Naive B cell (primary cell): ENCODE measurements around the gene TRPM5. TPM values are rescaled to one million over a fixed set of nuclear protein-coding genes. Genes with fewer than 3 reads are reported as not detected.

Experiments
- ATAC-seq, 2 donors: fragments of 150-1000 bp; cut with Tn5 transposase; 2 replicates each; pipeline ENCODE4 v1.10.0; 2021; ENCODE audit warnings: low read depth in 2 of 2, mild to moderate bottlenecking in 2 of 2, moderate library complexity in 2 of 2
- DNase-seq: peaks from one replicate; pipeline ENCODE4 v3.0.0; 2022
- H3K27ac Mint-ChIP-seq, 6 donors: one replicate each; pipeline ENCODE4 v1.8.0; 2020 to 2022; ENCODE audit warnings: mild to moderate bottlenecking in 6 of 6, mixed read lengths in 6 of 6, moderate library complexity in 5 of 6, inconsistent platforms in 2 of 6
- H3K27me3 Mint-ChIP-seq, 3 donors: one replicate each; pipeline ENCODE4 v1.8.0; 2021 to 2022; ENCODE audit warnings: mixed read lengths in 3 of 3, mild to moderate bottlenecking in 1 of 3
- H3K36me3 Mint-ChIP-seq, 2 donors: one replicate each; pipeline ENCODE4 v1.8.0; 2020 to 2022; ENCODE audit warnings: mixed read lengths in 2 of 2, inconsistent platforms in 1 of 2, mild to moderate bottlenecking in 1 of 2
- H3K4me1 Mint-ChIP-seq, 3 donors: one replicate each; pipeline ENCODE4 v1.8.0; 2020 to 2022; ENCODE audit warnings: mixed read lengths in 3 of 3, inconsistent platforms in 1 of 3, mild to moderate bottlenecking in 1 of 3, moderate library complexity in 1 of 3
- H3K4me3 Mint-ChIP-seq, 8 donors: one replicate each; pipeline ENCODE4 v1.8.0; 2020 to 2022; ENCODE audit warnings: mild to moderate bottlenecking in 8 of 8, mixed read lengths in 8 of 8, moderate library complexity in 8 of 8, inconsistent platforms in 2 of 8
- H3K9me3 Mint-ChIP-seq, 7 donors: one replicate each; pipeline ENCODE4 v1.8.0; 2020 to 2022; ENCODE audit warnings: mixed read lengths in 7 of 7, mild to moderate bottlenecking in 5 of 7, inconsistent platforms in 2 of 7, moderate library complexity in 1 of 7
- polyA plus RNA-seq, 6 donors: library from polyadenylated mRNA; unstranded; fragments of 300-500 nt; fragmentation: Illumina TruSeq; gene quantifications; one replicate each; pipeline ENCODE4 v1.2.3, GENCODE V29; 2021; ENCODE audit warnings: low read depth in 6 of 6

The TRPM5 gene
- polyA plus RNA-seq, 6 donors from 2014 or later: not detected

DNA sequence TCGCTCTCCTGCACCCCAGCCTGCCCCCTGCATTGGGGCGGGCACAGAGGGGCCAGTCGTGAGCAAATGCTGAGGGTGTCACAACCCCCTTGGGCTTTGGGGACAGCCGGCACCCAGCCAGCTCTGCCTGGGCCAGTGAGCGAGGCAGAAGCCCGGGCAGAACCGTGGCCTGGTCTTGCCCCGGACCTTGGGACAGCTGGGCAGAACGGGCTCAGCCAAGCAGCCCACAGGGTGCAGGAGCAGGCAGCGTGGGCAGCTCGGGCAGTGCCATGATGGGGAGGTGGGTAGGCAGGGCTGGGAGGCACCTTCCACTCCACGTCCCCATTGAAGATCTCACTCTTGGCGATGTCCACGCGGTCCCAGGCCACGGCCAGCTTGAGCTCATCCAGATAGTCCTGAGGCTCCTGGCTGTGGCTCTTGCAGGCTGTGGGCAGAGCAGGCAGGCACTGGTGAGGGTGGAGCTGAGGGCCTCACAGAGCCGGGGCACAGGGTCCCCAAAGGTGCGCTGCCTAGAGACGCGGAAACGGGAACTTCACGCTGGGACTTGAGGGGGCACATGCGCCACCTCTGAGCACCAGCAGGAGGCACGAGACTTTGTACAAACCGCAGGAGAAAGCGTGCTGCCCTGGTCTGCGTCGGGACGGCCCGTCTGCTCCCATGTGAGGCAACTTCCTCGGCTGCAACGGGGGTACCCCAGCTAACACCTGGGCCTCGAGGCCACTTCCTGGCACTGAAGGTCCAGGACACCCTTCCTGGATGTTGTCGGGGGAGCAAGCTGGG is 28.5 kb downstream of the TRPM5 start:
- DNase-seq (no peak), ATAC-seq (no peak)
- Mint-ChIP-seq H3K4me1 (peaks cover 0 to 3% (median 0%) of the 10 kb centered on the region in 3 donors), H3K36me3 (no peaks in the 10 kb centered on the region), H3K27me3 (no peaks in the 10 kb centered on the region), H3K27ac (no peak overlapping the region), H3K9me3 (no peaks in the 10 kb centered on the region), H3K4me3 (no peak overlapping the region)

DNA sequence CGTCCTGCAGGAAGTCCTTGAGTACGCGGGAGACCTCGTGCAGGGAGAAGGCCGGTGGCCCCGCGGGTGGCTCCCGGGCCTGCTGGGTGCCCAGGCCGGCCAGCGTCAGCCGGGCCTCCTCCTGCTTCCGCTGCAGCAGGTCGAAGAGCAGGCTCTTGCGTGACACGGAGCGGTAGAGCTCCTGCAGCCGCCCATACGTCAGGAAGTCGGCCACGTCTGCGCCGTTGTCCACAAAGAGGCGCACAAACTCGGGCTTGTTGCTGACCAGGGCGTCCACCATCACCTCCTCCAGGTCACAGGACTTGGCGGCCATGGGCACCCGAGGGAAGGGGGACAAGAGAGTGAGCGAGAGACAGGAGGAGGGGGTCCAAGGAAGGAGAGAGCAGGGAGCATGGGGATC is 29.1 kb downstream of the TRPM5 start:
- H3K27me3 Mint-ChIP-seq: no peaks in the 10 kb centered on the region
- ATAC-seq (no peak), DNase-seq (no peak)
- H3K27ac Mint-ChIP-seq: no peak overlapping the region
- H3K4me3 Mint-ChIP-seq: no peak overlapping the region
- peaks cover 0 to 3% (median 0%) of the 10 kb centered on the region in 3 donors for H3K4me1 Mint-ChIP-seq
- no peaks in the 10 kb centered on the region for H3K9me3 Mint-ChIP-seq
- no peaks in the 10 kb centered on the region for H3K36me3 Mint-ChIP-seq

DNA sequence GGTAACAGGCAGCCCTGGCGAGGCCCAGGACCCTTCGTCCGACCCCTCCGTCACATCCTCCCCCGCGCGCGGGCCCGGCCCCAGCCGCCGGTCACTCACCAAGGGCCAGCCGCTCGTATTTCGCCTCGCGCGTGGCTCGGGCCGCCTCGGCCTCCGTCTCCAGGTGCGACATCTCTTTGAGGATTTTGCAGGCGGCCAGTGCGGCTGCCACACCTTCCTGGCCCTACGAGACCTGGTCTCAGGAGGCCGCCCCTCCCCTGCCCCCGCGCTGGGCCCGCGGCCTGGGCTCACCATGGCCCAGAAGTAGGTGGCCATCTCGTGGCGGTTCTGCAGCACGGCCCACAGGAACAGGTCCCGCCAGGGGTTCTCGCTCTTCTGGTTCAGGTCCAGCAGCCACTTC is 29.7 kb downstream of the TRPM5 start:
- no peaks in the 10 kb centered on the region for H3K27me3 Mint-ChIP-seq
- no peaks in the 10 kb centered on the region for H3K9me3 Mint-ChIP-seq
- no peak overlapping the region for H3K4me3 Mint-ChIP-seq
- no peak overlapping the region for H3K27ac Mint-ChIP-seq
- DNase-seq (no peak), ATAC-seq (no peak)
- peaks cover 0 to under 1% (median 0%) of the 10 kb centered on the region in 3 donors for H3K4me1 Mint-ChIP-seq
- no peaks in the 10 kb centered on the region for H3K36me3 Mint-ChIP-seq

DNA sequence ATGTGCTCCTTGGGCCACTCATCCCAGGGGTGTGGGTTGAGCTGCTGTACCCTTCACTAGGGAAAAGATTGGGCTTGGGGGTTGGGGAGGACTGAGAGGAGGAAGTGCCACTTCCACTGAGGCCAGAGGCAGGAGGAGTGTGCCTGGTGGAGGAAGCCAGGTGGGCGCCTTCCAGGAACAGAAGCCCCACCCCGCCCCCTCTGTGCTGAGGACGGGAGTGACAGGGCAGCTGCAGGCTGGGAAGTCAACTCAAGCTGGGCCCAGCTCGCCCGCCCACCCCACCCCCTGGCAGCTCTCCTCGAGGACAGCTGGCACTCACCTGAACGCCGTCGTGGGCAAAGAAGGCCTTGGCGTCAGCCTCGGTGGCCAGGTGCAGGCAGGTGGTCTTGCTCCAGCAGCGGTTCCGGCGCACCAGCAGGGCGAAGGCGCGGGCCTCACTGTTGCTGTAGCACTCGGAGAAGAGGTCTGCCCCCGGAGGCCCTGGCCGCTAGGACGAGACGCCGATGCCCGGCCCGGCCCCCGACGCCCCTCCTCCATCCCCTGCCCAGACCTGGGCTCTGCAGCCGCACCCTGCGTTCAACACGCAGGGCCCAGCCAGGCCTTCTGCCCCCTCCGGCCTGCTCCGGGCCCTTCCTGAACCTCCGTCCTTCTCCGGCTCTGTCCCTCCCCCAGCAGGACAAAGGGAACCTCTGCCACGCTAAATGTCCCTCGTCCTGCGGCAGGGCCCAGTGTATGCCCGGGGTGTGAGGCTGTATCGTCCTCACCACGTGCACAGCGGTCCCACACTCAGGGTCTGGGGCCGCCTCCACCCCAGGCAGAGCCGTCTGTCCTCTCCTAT is 30.4 kb downstream of the TRPM5 start:
- Mint-ChIP-seq H3K27ac (peak overlapping the region in 1 of 6 donors; percentile 63), H3K4me3 (no peak overlapping the region), H3K4me1 (no peaks in the 10 kb centered on the region), H3K27me3 (no peaks in the 10 kb centered on the region), H3K9me3 (no peaks in the 10 kb centered on the region), H3K36me3 (no peaks in the 10 kb centered on the region)
- ATAC-seq: no peak
- no peak for DNase-seq

DNA sequence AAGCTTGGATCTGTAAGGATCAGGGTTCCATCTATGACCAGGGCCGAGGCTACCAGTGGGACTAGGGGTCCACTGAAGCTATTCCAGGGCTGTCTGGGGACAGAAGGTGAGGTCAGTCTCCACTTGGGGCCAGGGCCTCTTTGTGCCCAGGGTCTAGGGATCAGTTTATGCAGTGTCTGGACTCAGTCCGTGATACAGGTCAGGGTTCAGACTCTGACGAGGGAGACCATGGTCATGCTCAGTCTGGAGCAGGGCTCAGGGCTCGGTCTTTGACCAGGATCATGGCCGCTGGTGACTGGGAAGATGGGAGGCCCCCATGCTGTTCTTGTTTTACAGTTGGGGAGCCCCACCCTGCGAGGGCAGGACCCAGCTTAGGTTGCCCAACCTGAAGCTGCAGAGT is 32.0 kb downstream of the TRPM5 start:
- Mint-ChIP-seq H3K9me3 (no peaks in the 10 kb centered on the region), H3K36me3 (no peaks in the 10 kb centered on the region), H3K4me3 (no peak overlapping the region), H3K27me3 (no peaks in the 10 kb centered on the region), H3K4me1 (no peaks in the 10 kb centered on the region), H3K27ac (no peak overlapping the region)
- ATAC-seq: no peak
- DNase-seq: no peak

DNA sequence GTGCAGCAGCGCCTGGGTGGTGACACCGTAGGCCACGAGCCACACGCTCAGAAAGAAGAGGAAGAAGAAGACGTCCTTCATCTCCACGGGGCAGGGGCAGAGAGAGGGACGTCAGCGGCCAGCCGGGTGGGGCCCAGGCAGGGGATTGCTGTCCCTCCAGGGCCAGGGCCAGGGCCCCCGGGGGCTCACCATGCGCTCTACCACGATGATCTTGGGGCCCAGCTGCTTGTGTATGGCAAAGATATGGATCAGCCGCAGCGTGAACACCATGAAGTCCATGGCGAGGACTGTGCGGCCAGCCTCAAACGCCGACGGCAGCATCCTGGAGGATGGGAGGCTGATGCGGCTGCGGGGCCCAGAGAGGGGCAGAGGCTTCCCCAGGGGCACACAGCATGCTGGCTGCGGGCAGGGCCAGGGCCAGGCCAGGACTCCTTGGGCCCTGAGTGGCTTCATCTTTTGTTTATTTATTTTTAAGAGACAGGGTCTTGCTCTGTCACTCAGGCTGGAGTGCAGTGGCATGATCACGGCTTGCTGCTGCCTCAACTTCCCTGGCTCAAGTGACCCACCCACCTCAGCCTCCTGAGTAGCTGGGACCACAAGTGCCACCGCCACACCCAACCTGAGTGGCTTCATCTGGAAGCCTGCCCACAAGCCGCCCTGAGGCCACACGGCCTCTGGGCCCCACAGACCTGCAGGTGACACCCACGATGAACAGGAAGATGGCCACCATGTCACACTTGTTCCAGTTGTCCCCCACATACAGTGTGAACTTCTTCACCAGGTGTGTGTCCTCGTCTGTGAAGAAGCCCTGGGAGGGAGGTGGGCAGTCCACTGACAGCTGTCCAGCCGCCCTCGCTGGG is 32.6 kb downstream of the TRPM5 start:
- no peaks in the 10 kb centered on the region for H3K36me3 Mint-ChIP-seq
- no peaks in the 10 kb centered on the region for H3K4me1 Mint-ChIP-seq
- no peak overlapping the region for H3K4me3 Mint-ChIP-seq
- no peak for ATAC-seq
- no peak for DNase-seq
- H3K27ac Mint-ChIP-seq: no peak overlapping the region
- H3K27me3 Mint-ChIP-seq: no peaks in the 10 kb centered on the region
- no peaks in the 10 kb centered on the region for H3K9me3 Mint-ChIP-seq

DNA sequence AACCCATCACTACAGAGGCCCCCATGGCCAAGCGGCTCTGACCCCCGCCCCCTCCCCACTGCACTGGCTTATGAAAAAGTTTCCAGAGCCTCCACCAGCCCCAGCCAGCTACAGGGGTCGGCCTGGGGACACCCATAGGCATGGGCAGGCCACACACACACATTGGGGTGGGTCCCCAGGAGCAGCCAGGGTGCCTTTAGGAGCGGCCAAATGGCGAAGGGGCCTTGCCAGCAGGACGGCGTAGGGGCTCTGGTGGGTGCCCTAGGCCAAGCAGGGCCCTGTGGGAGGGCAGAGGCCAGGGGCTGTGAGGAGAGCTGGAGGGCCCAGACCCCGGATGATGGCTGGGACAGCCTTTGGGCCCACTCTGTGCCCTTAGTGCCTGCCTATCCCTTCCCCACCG is 33.7 kb downstream of the TRPM5 start:
- no peaks in the 10 kb centered on the region for H3K27me3 Mint-ChIP-seq
- no peak for ATAC-seq
- no peaks in the 10 kb centered on the region for H3K36me3 Mint-ChIP-seq

DNA sequence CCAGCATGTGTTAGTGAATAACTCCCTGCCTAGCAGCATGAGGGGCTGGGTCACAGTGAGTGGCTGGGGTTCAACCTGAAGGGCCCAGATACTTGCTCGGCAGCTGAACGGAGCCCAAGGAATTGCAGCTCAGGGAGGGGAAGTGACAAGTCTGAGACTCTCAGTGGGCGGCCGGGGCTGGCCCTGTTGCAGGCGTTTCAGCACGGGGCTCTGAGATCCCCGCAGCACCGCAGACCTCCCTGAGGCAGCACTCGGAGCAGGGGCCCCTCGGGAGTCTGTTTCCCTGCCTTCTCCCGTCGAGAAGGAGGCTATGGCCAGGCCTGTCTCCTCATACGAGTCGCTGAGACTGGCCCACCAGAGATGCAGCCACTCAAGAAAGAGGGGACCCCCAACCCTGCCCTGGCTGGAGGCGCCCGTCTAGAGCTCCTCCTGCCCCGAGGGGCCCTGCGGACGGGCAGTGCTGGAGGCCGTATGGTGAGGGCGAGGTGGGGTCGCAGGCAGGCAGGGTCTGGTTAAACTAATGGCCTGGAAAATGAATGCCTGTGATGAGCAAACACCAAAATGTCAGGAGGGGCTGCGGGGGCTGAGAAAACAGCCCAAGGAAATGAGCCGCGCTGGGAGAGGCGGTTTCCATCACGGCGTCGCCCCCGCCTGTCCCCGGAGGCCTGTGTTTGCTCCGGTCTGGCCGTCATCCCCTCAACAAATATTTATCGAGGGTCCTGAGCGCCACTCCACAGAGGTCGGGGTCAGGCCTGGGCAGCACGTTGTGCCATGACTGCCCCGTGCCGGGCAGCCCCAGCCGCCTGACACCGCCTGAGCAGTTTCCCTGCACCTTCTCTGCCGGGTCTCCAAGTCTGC is 34.5 kb downstream of the TRPM5 start:
- H3K36me3 Mint-ChIP-seq: no peaks in the 10 kb centered on the region
- no peak overlapping the region for H3K27ac Mint-ChIP-seq
- H3K27me3 Mint-ChIP-seq: no peaks in the 10 kb centered on the region
- ATAC-seq: no peak
- no peak for DNase-seq
- no peaks in the 10 kb centered on the region for H3K4me1 Mint-ChIP-seq
- no peak overlapping the region for H3K4me3 Mint-ChIP-seq
- H3K9me3 Mint-ChIP-seq: no peaks in the 10 kb centered on the region

More for the DNA sequence above, 33.7 kb downstream of the TRPM5 start:
- Mint-ChIP-seq H3K9me3 (no peaks in the 10 kb centered on the region), H3K4me3 (no peak overlapping the region), H3K27ac (no peak overlapping the region), H3K4me1 (no peaks in the 10 kb centered on the region)
- DNase-seq: no peak

DNA sequence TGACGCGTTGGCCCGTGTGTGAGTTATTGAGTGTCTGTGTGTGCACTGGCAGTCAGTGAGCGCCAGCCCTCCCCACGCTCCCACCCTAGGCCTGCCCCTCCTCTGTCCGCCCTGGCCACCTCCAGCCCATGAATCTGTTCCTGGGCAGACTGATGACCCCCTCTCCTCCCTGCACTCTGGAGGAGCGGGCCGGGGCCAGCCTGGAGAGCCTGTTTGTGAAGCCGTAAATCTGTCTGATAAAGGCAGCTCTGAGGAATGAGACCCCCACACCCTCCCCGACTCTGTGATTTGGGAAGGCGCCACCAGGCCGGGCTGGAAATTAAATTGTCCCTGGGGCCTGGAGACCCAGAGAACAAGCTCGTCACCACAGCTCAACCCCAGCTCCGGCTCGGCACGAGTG is 35.2 kb downstream of the TRPM5 start:
- Mint-ChIP-seq H3K4me1 (peaks cover 0 to 1% (median under 1%) of the 10 kb centered on the region in 3 donors), H3K27ac (no peak overlapping the region), H3K36me3 (no peaks in the 10 kb centered on the region), H3K9me3 (no peaks in the 10 kb centered on the region), H3K4me3 (no peak overlapping the region), H3K27me3 (no peaks in the 10 kb centered on the region)
- DNase-seq (no peak), ATAC-seq (no peak)

DNA sequence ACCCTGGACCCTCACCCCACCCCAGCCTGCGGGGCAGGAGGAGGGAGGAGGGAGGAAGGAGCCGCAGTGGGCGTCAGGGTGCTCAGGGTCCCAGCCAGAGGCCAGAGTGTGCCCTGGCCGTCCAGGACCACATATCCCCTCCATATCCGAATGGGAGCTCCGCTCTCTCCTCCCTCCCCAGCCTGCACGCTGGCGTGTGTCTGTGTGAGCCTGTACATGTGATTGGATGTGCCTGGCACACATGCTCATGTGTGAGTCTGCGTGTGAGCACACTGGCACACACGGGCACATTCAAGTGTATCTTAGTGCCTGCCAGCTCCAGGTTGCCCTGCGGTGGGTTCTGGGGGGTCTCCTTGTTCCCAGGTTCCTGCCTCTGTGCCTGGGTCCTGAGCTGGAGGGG is 35.6 kb downstream of the TRPM5 start:
- peaks cover 0 to 6% (median 4%) of the 10 kb centered on the region in 3 donors for H3K4me1 Mint-ChIP-seq
- no peak for DNase-seq
- no peaks in the 10 kb centered on the region for H3K9me3 Mint-ChIP-seq
- no peaks in the 10 kb centered on the region for H3K36me3 Mint-ChIP-seq
- no peaks in the 10 kb centered on the region for H3K27me3 Mint-ChIP-seq
- no peak overlapping the region for H3K27ac Mint-ChIP-seq
- no peak for ATAC-seq
- H3K4me3 Mint-ChIP-seq: no peak overlapping the region

DNA sequence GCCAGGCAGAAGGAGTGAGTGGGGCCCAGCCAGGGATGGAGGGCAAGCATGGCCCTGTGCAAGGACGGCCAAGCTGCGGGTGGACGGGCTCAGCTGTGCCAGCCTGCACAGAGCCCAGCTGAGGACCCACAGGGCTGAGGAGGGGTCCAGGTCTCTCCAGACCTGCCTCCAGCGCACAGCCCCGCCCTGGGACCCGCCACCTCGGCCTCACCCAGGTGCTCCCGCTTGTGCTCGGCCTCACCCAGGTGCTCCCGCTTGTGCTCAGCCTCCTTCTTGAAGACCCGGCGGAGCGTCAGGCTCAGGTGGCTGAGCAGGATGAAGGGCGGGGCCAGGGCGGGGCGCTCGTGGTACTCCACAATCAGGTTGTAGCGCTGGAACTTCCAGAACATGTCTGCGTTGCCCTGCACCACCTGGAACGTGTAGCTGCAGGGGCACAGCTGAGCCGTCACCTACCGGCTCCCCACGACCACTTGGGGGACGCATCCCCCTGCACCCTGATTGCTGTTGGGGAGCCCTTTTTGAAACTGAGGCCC is 37.4 kb downstream of the TRPM5 start:
- Mint-ChIP-seq H3K9me3 (no peaks in the 10 kb centered on the region), H3K27me3 (no peaks in the 10 kb centered on the region), H3K36me3 (no peaks in the 10 kb centered on the region), H3K4me1 (peaks cover 4 to 15% (median 5%) of the 10 kb centered on the region in 3 donors), H3K27ac (no peak overlapping the region), H3K4me3 (peak overlapping the region in 1 of 8 donors; percentile 22)
- no peak for DNase-seq
- no peak for ATAC-seq

DNA sequence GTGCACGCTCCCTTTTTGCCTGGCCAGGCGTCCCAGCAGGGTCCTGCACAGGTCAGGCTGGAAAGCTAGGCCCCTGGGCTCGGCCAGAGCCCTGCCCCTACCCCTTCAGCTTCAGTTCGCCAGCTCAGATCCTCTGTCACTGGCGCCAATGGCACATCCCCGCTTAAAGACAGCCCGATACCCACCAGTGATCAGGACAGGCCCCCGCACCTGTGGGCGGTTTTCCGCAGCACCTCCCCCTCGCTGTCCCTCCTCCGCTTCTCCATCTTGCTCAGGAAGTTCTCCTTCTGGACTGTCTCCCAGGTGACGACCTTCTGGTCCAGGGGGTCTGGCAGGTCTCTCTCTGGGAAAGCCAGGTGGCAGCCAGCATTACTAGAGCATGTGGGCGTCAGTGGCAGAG is 37.9 kb downstream of the TRPM5 start:
- H3K9me3 Mint-ChIP-seq: no peaks in the 10 kb centered on the region
- H3K27ac Mint-ChIP-seq: no peak overlapping the region
- DNase-seq (no peak), ATAC-seq (no peak)
- peaks cover 5 to 20% (median 9%) of the 10 kb centered on the region in 3 donors for H3K4me1 Mint-ChIP-seq
- H3K4me3 Mint-ChIP-seq: no peak overlapping the region
- H3K36me3 Mint-ChIP-seq: no peaks in the 10 kb centered on the region
- H3K27me3 Mint-ChIP-seq: no peaks in the 10 kb centered on the region
